Activated CD4-positive, CD25-positive, alpha-beta regulatory T cell treated with anti-CD3 and anti-CD28 coated beads, Interleukin-2, amount 50 U/mL, for 24 hours (primary cell): ENCODE data around the gene SBF2.
"Not testable (repeated sequence)": the region's sequence is repeated elsewhere in the genome, so short reads cannot be mapped to it uniquely, and the experiment has no call there.

Experiments used
- ATAC-seq, 2 donors: fragments of 150-1000 bp; cut with Tn5 transposase; one replicate each; pipeline ENCODE4 v1.10.0; 2021; ENCODE audit warnings: mild to moderate bottlenecking in 1 of 2, moderate library complexity in 1 of 2

The SBF2 gene

DNA sequence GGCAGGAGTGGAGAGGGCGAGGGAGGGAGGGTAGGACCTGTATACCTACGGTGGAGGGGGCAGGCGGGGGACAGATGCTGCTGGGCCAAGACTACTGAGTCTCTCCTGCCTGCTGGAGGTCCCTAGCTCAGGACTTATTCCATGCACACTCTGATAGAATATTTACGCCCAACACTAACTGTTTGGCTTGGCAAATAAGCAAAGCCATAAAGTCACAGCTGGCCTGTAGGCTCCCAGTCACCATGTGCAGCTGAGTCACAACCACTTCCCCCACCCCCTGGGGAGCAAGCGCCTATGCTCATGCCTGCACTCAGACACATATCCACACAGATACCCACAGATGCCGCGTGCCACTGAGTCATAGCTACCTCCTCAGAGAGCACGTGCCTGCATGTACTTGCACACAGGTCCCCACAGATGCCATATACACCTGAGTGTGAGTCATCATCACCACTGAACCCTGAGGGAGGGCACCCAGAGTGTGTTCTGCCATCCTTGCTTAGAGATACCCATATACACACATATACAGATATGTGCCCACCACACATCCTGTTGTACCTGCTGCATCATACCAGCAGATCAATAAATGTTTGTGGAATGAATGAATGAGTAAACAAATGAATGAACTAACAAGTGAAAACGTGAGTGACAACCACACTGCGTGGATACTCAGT, 534.4 kb downstream of the SBF2 start:
- ATAC-seq, result peak; percentile 94

- ATAC-seq, result no peak
These were observed 535.1 kb downstream of the SBF2 start for GRCh38 chr11:9758637-9759518.

DNA sequence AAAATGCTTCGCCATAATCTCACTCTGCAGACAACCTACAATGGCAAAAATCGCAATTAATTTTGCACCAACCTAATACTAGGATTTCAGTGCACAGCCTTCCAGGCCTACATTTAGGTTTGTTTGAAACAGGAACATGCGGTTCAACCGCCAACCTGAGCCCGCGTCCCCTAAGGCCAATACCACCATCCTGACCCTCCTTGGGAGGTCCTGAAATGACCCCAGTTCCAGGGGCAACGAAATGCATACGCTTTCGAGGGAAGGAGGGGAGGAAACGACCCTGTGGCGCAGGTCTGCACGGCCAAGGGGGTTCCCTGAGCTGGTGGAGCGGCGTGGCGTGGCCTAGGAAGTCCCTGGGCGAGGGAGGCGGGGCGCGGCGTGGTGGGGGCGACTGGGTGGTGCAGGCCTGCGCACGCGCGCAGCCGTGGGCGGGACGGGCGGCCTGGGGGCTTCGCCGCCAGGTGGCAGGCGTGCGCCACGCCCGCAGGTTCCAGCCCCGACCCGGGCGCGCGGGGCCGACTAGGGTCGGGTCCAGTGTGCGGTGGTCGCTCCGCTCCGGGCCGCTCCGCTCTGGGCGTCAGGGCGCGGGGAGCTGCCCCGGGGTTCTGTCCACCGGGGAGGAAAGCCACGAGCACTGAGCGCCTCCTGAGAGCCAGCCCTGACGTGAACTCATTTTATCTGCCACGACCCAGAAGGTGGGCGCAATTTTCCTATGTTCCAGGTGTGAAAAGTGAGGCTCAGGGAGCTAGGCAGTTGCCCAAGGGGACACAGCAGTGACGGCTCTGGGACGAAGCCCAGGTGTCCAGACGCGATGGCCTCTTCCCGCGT, 536.0 kb downstream of the SBF2 start:
- peak; percentile 37 to 54 for ATAC-seq

DNA sequence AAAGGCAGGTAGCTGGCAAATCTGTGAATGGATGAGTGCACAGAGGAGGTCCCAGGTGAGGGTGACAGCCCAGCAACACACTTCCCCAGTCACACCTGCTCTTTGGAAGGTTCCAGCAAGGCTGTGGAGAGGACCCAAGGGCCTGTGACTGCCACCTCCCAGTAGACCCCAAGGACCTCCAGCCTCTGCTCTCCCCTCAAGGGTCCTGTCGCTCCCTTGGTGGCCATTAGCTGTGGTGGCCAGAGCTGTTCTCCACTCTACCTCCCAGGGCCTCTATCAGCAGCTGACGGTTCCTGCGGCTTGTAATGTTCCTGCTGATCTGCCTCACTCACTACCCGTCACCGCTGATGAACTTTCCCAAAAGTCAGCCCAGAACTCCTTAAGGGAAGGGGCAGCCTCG, 537.1 kb downstream of the SBF2 start:
- no peak for ATAC-seq

- no peak for ATAC-seq
These were observed 537.6 kb downstream of the SBF2 start for GRCh38 chr11:9756461-9756860.

GRCh38 chr11:9755561-9756185, 538.3 kb downstream of the SBF2 start:
- ATAC-seq, result no peak

DNA sequence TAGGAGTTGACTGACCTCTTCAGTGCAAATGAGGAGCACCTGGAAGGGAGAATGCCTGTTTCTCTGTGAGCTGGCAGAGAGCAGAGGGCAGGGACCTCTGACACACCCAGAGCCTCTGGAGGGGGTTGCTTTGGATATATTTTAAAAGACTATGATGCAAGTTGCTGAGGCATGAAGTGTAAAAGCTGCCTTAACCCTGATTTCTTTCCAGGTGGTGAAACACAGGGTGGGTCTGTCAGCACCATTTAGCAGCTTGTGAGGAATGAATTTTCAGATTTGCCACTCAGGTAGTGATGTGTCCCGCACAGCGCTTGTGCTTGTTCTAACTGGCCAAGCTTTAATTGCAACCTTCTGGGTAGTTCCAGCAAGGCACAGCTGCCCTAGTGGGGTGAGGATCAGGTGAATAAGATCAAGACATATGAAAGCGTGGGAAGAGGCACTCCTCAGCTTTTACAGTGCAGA, 540.0 kb downstream of the SBF2 start:
- no peak for ATAC-seq

GRCh38 chr11:9753021-9753420, 541.0 kb downstream of the SBF2 start:
- no peak for ATAC-seq

GRCh38 chr11:9752091-9752490, 541.9 kb downstream of the SBF2 start:
- ATAC-seq, result no peak

DNA sequence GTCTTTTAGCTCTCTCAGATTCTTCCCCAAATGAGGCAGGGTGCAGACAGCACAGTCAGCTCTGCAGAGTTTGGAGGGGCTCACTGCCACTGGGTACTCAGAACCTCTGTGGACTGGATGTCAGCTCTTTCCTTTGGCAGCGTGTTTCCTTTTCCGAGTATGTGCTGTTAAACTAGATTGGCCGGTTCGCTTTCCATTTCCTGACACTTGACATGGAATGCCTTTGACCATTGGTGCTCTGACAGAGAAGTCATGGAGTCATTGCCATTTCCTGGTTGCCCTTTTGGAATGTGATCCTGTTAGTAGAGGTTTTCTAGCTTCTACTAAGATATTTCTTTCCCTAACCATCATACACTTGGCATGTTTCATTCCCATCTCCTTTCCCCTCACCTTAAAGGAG, 543.5 kb downstream of the SBF2 start:
- no peak for ATAC-seq

GRCh38 chr11:9748361-9748970, 545.6 kb downstream of the SBF2 start:
- peak; percentile 88 to 92 for ATAC-seq

GRCh38 chr11:9747828-9748227, 546.2 kb downstream of the SBF2 start:
- no peak for ATAC-seq

GRCh38 chr11:9747229-9747628, 546.8 kb downstream of the SBF2 start:
- ATAC-seq, result no peak

- ATAC-seq, result no peak
These were observed 548.4 kb downstream of the SBF2 start for GRCh38 chr11:9745411-9746211.

GRCh38 chr11:9743512-9743911, 550.5 kb downstream of the SBF2 start:
- not testable (repeated sequence) for ATAC-seq

DNA sequence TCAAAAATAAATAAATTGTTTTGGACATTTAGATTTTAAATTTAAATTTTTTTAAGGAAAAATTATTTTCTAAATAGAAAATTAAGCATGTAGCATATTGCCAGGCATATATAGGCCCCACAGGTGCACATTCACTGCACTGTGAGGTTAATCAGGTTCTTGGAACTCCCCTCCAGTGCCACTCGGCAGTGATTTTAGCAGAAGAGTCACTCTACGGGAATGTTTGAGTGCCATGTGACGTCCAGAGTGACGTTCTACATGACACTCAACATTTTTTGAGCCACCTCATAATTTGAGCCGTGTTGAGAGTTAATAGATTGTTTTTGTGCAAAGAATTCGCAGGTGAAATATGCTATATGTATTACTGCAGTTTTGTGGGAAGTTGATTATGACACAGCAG, 552.8 kb downstream of the SBF2 start:
- ATAC-seq, result no peak

DNA sequence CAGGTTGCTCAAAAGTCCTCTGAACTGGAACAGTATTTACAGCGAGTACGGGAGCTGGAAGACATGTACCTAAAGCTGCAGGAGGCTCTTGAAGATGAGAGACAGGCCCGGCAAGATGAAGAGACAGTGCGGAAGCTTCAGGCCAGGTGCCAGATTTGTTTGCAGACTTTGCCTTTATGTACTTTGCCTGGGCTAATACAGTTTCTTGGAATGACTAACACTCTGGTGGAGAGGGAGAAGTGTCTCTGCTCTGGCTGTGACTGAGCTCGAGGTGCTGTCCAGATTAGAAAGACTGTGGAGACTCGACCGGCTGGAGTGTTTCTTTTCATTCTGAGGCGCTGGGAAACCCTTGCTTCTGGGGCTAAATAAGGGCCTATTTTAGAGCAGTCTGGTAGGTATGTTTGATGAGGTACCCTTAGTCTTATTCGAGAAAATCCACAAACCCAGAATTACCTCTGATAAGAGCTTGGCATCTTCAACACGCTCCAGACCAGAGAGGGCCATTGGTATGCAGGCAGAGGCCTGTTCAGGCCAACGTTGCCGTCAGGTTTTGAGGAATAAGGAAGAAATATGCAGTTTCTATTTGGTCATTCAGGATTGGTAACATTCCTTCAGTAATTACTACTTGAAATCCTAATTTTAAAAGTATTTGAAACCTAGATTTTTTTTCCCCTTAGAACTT, 553.7 kb downstream of the SBF2 start:
- no peak for ATAC-seq

- no peak for ATAC-seq
These were observed 554.7 kb downstream of the SBF2 start for GRCh38 chr11:9739123-9739900.

DNA sequence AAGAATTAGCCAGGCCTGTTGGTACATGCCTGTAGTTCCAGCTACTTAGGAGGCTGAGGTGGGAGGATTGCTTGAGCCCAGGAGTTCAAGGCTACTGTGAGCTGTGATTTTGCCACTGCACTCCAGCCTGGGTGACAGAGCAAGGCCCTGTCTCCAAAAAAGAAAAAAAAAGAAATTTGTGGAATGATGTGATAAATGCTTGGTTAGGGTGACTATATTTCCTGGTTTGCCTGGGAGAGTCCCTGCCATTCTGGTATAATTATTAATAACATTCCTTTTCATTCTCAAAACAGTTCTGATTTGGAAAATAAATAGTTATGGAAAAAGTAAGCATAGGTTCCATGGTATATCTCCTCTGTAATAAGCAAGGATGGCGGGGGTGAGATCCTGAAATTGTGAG, 555.3 kb downstream of the SBF2 start:
- ATAC-seq, result no peak

DNA sequence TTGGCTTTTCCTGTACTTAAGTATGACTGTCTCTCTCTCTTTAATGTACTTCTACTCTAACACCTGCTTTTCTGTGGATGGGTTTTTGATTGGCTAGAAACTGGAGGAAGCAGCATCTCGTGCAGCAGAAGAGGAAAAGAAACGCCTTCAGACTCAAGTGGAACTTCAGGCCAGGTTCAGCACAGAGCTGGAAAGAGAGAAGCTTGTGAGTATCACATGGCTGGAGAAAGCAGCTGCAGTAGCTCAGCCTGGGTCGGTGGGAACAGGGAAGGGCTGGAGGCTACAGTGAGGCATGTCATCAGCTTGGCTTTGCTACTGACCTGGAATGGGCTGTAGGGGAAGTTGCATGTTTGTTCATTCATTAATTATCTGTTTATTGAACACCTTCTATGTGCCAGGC, 555.9 kb downstream of the SBF2 start:
- ATAC-seq, result no peak
